Keratinocyte (primary cell): ENCODE measurements around the gene TMEM39A.

Source experiments
- EZH2 ChIP-seq: IDR thresholded peaks from one replicate; pipeline ENCODE4 v1.6.1; 2012; ENCODE audit warnings: inconsistent platforms, mild to moderate bottlenecking, low read length, moderate library complexity
- TF ChIP-seq, protein P1 (sequence below), 3 experiments: IDR thresholded peaks in 1 of 3; conservative IDR thresholded peaks in 1 of 3; optimal IDR thresholded peaks in 1 of 3; 2 replicates in 2 of 3; 3 replicates in 1 of 3; pipeline versions ENCODE3 to v1.5.1; 2011; ENCODE audit warnings: low read length in 3 of 3, mild to moderate bottlenecking in 3 of 3, moderate library complexity in 2 of 3, control low read depth in 1 of 3, inconsistent platforms in 1 of 3; ENCODE audit not compliant: insufficient read depth in 2 of 3; ENCODE audit errors: extremely low read depth in 1 of 3

DNA sequence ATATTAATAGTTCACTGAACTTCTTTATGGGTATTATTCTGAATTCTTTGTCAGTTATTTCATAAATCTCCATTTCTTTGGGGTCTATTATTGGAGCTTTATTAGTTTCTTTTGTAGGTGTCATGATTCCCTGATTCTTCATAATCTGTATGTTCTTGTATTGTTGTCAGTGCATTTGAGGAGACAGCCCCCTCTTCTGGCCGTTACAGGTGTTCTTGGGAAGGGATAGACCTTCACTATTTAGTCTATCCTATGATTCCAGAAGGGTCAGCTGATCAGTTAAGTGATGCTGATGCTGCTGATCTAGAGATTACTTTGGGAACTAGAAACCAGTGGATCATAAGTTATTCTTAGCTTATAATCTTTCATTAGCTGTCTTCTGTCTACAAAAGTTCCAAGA lies 34.9 kb downstream of the TMEM39A start:
- TF ChIP-seq, protein P1, sequence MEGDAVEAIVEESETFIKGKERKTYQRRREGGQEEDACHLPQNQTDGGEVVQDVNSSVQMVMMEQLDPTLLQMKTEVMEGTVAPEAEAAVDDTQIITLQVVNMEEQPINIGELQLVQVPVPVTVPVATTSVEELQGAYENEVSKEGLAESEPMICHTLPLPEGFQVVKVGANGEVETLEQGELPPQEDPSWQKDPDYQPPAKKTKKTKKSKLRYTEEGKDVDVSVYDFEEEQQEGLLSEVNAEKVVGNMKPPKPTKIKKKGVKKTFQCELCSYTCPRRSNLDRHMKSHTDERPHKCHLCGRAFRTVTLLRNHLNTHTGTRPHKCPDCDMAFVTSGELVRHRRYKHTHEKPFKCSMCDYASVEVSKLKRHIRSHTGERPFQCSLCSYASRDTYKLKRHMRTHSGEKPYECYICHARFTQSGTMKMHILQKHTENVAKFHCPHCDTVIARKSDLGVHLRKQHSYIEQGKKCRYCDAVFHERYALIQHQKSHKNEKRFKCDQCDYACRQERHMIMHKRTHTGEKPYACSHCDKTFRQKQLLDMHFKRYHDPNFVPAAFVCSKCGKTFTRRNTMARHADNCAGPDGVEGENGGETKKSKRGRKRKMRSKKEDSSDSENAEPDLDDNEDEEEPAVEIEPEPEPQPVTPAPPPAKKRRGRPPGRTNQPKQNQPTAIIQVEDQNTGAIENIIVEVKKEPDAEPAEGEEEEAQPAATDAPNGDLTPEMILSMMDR (optimal IDR thresholded peaks at IDR 0.05 in 1 of 3, IDR thresholded peaks at IDR 0.05 in 1 of 3, conservative IDR thresholded peaks at IDR 0.05 in 1 of 3; ENCODE audit: extremely low read depth in 1 of 3, insufficient read depth in 2 of 3, low read length in 3 of 3) = no peak
- TF ChIP-seq EZH2 = no peak
